ENCODE data around the gene DCLK1.

GRCh38 chr13:35881360-35881759, 249.8 kb downstream of the DCLK1 start:
- TF ChIP-seq CTCF (IDR thresholded peaks at IDR 0.05) = no peak
- TF ChIP-seq POLR2A (IDR thresholded peaks at IDR 0.05) = no peak

Measured in suprapubic skin (tissue), 3 donors.